ENCODE data around the gene CCNI2. TPM values are rescaled to one million over a fixed set of nuclear protein-coding genes. Genes with fewer than 3 reads are reported as not detected.

CCNI2 gene
- total RNA-seq, 1 donor from 2014 or later, result not detected

- Mint-ChIP-seq H3K27ac (ENCODE audit: unreplicated experiment) (peak overlapping the region; percentile 89), H3K4me1 (ENCODE audit: low read depth) (peaks cover 58% of the 10 kb centered on the region)
- TF ChIP-seq CTCF (IDR thresholded peaks at IDR 0.05), result no peak
Observed at GRCh38 chr5:132776131-132776937, 29.1 kb downstream of the CCNI2 start.

GRCh38 chr5:132776938-132777208 lies 29.6 kb downstream of the CCNI2 start:
- no peak overlapping the region for H3K27ac Mint-ChIP-seq (ENCODE audit: unreplicated experiment)
- H3K4me1 Mint-ChIP-seq (ENCODE audit: low read depth), result peaks cover 54% of the 10 kb centered on the region
- H3K9me3 Mint-ChIP-seq (ENCODE audit: low read depth), result no peaks in the 10 kb centered on the region
- H3K27me3 Mint-ChIP-seq (ENCODE audit: low read depth), result peaks cover 3% of the 10 kb centered on the region
- H3K36me3 Mint-ChIP-seq (ENCODE audit: low read depth), result no peaks in the 10 kb centered on the region
- no peak overlapping the region for H3K4me3 Mint-ChIP-seq (ENCODE audit: unreplicated experiment)
- no peak for DNase-seq (ENCODE audit: low spot score)
- TF ChIP-seq CTCF (IDR thresholded peaks at IDR 0.05), result no peak

More at GRCh38 chr5:132776131-132776937, 29.1 kb downstream of the CCNI2 start:
- Mint-ChIP-seq H3K4me3 (ENCODE audit: unreplicated experiment) (peak overlapping the region; percentile 80), H3K9me3 (ENCODE audit: low read depth) (no peaks in the 10 kb centered on the region), H3K36me3 (ENCODE audit: low read depth) (no peaks in the 10 kb centered on the region), H3K27me3 (ENCODE audit: low read depth) (peaks cover 2% of the 10 kb centered on the region)
- peak; percentile 65 for DNase-seq (ENCODE audit: low spot score)

GRCh38 chr5:132777209-132778069 lies 30.2 kb downstream of the CCNI2 start, which contains the start of gene SEPTIN8:
SEPTIN8 (minus strand) TSS chr5:132777239; CDS start chr5:132777137, 102 bp downstream.
- Mint-ChIP-seq H3K36me3 (ENCODE audit: low read depth) (no peaks in the 10 kb centered on the region), H3K4me3 (ENCODE audit: unreplicated experiment) (peak within 1 kb of the TSS; percentile 80), H3K9me3 (ENCODE audit: low read depth) (no peaks in the 10 kb centered on the region), H3K4me1 (ENCODE audit: low read depth) (peaks cover 54% of the 10 kb centered on the region), H3K27ac (ENCODE audit: unreplicated experiment) (peak within 1 kb of the TSS; percentile 89), H3K27me3 (ENCODE audit: low read depth) (peaks cover 3% of the 10 kb centered on the region)
- TF ChIP-seq CTCF (IDR thresholded peaks at IDR 0.05), result no peak
- DNase-seq (ENCODE audit: low spot score), result no peak

- no peak for TF ChIP-seq CTCF (IDR thresholded peaks at IDR 0.05)
- peaks cover 3% of the 10 kb centered on the region for H3K27me3 Mint-ChIP-seq (ENCODE audit: low read depth)
- H3K36me3 Mint-ChIP-seq (ENCODE audit: low read depth), result no peaks in the 10 kb centered on the region
- H3K9me3 Mint-ChIP-seq (ENCODE audit: low read depth), result no peaks in the 10 kb centered on the region
- H3K4me1 Mint-ChIP-seq (ENCODE audit: low read depth), result peaks cover 47% of the 10 kb centered on the region
- H3K27ac Mint-ChIP-seq (ENCODE audit: unreplicated experiment), result no peak overlapping the region
- H3K4me3 Mint-ChIP-seq (ENCODE audit: unreplicated experiment), result peak overlapping the region; percentile 70
- DNase-seq (ENCODE audit: low spot score), result no peak
Observed at GRCh38 chr5:132778129-132778528, 30.9 kb downstream of the CCNI2 start.

GRCh38 chr5:132778856-132779255 lies 31.6 kb downstream of the CCNI2 start:
- H3K27me3 Mint-ChIP-seq (ENCODE audit: low read depth), result peaks cover 3% of the 10 kb centered on the region
- H3K4me3 Mint-ChIP-seq (ENCODE audit: unreplicated experiment), result no peak overlapping the region
- TF ChIP-seq CTCF (IDR thresholded peaks at IDR 0.05), result no peak
- H3K4me1 Mint-ChIP-seq (ENCODE audit: low read depth), result peaks cover 40% of the 10 kb centered on the region
- DNase-seq (ENCODE audit: low spot score), result no peak
- H3K27ac Mint-ChIP-seq (ENCODE audit: unreplicated experiment), result no peak overlapping the region
- H3K9me3 Mint-ChIP-seq (ENCODE audit: low read depth), result no peaks in the 10 kb centered on the region
- H3K36me3 Mint-ChIP-seq (ENCODE audit: low read depth), result no peaks in the 10 kb centered on the region
